GM12878 (cell line): Measurements from ENCODE around the gene KRT72.

Experiments used
- CTCF ChIP-seq, 3 experiments: IDR thresholded peaks in 2 of 3; conservative IDR thresholded peaks in 1 of 3; 2 replicates each; pipeline ENCODE4 v1.5.1; 2011; ENCODE audit warnings: low read depth in 3 of 3, low read length in 3 of 3, mild to moderate bottlenecking in 3 of 3, control low read depth in 2 of 3, moderate library complexity in 2 of 3, inconsistent platforms in 1 of 3, mixed read lengths in 1 of 3; ENCODE audit not compliant: control insufficient read depth in 2 of 3, insufficient read depth in 1 of 3; ENCODE audit errors: extremely low read depth in 1 of 3
- EGR1 ChIP-seq, 2 experiments: IDR thresholded peaks; 1 replicate in 1 of 2; 2 replicates in 1 of 2; pipeline ENCODE4 v1.6.1; 2011 to 2012; ENCODE audit warnings: low read depth in 2 of 2, low read length in 2 of 2, borderline replicate concordance in 1 of 2, mild to moderate bottlenecking in 1 of 2, moderate library complexity in 1 of 2
- EP300 ChIP-seq, 2 experiments: fragments of 150-350 bp in 1 of 2; IDR thresholded peaks; 2 replicates each; pipeline ENCODE4 v1.6.1; 2011 to 2012; ENCODE audit warnings: low read depth in 2 of 2, low read length in 2 of 2, borderline replicate concordance in 1 of 2, improper control_type of control experiment in 1 of 2, inconsistent platforms in 1 of 2; ENCODE audit not compliant: control insufficient read depth in 1 of 2
- EZH2 ChIP-seq: IDR thresholded peaks from 2 replicates; pipeline ENCODE4 v1.6.1; 2012; ENCODE audit warnings: low read depth, mild to moderate bottlenecking, control low read depth, inconsistent platforms, low read length, borderline replicate concordance; ENCODE audit not compliant: control insufficient read depth
- JUND ChIP-seq: IDR thresholded peaks from 2 replicates; pipeline ENCODE4 v1.6.1; 2012; ENCODE audit warnings: low read depth, mild to moderate bottlenecking, low read length, improper control_type of control experiment, moderate library complexity
- KDM1A ChIP-seq: fragments of 200-600 bp; sonication (generic); IDR thresholded peaks from 2 replicates; pipeline ENCODE4 v1.6.1; 2016; ENCODE audit warnings: borderline replicate concordance
- POLR2A ChIP-seq: IDR thresholded peaks from 2 replicates; pipeline ENCODE4 v1.6.1; 2011; ENCODE audit warnings: low read depth, mild to moderate bottlenecking, low read length
- RELA ChIP-seq: fragments of 450-650 bp; IDR thresholded peaks from 2 replicates; pipeline ENCODE4 v1.8.0; 2014; ENCODE audit warnings: borderline replicate concordance; ENCODE audit not compliant: partially characterized antibody
- SP1 ChIP-seq: IDR thresholded peaks from one replicate; pipeline ENCODE4 v1.6.1; 2011; ENCODE audit warnings: low read depth, low read length
- SPI1 ChIP-seq: IDR thresholded peaks from 2 replicates; pipeline ENCODE4 v1.6.1; 2011; ENCODE audit warnings: low read depth, mild to moderate bottlenecking, low read length, moderate library complexity, borderline replicate concordance; ENCODE audit not compliant: insufficient read depth
- ZSCAN29 ChIP-seq: fragments of 450-650 bp; IDR thresholded peaks from 2 replicates; pipeline ENCODE4 v1.6.1; 2017; ENCODE audit warnings: mild to moderate bottlenecking, moderate library complexity

GRCh38 chr12:52582486-52582885 lies 18.8 kb downstream of the KRT72 start:
- TF ChIP-seq SP1: no peak
- no peak for TF ChIP-seq RELA
- TF ChIP-seq EGR1 (IDR thresholded peaks at IDR 0.05; ENCODE audit: borderline replicate concordance in 1 of 2, low read depth in 2 of 2, low read length in 2 of 2): no peak
- TF ChIP-seq POLR2A: no peak
- TF ChIP-seq CTCF (IDR thresholded peaks at IDR 0.05 in 2 of 3, conservative IDR thresholded peaks at IDR 0.05 in 1 of 3; ENCODE audit: control insufficient read depth in 2 of 3, extremely low read depth in 1 of 3, insufficient read depth in 1 of 3, low read depth in 3 of 3, low read length in 3 of 3): no peak
- TF ChIP-seq SPI1: no peak
- TF ChIP-seq EZH2: no peak
- TF ChIP-seq ZSCAN29: no peak
- TF ChIP-seq JUND: no peak
- no peak for TF ChIP-seq EP300 (IDR thresholded peaks at IDR 0.05; ENCODE audit: borderline replicate concordance in 1 of 2, control insufficient read depth in 1 of 2, low read depth in 2 of 2, low read length in 2 of 2)
- no peak for TF ChIP-seq KDM1A
